ENCODE measurements around the gene INTS11. TPM values are rescaled to one million over a fixed set of nuclear protein-coding genes. Genes with fewer than 3 reads are reported as not detected.
A peak's percentile ranks its signal among the peaks of the same experiment; 100 is the strongest.

INTS11 gene
- polyA plus RNA-seq (2013, experiment 1 of 2): 73.8 TPM
- 72.0 TPM for polyA plus RNA-seq (2013, experiment 2 of 2)

DNA sequence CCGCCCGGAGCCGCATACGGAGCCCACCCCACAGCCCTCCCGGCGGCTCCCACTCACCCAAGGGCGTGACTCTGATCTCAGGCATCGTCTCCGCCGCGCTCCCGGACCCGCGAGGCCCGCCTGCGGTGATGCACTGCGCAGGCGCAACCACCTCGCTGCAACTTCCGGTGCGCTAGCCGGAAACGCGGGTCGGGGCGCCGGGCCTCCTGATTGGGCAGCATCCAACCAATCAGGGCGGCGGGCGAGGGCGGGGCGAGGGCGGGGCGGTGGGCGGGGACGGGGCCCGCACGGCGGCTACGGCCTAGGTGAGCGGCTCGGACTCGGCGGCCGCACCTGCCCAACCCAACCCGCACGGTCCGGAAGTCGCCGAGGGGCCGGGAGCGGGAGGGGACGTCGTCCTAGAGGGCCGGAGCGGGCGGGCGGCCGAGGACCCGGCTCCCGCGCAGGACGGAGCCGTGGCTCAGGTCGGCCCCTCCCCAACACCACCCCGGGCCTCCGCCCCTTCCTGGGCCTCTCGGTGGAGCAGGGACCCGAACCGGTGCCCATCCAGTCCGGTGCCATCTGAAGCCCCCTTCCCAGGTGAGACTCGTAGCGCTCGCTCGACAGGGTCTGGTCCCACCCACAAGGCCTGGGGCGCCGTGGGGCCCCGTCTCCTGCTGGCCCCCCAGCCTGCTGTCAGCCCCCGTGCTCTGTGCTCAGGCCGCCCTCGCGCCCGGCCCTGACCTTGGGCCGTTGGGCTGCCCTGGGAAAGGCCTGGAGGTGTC lies at the start of gene INTS11, which contains the start of gene CPTP:
TSS of gene INTS11 (minus strand) at position 137 of the 764 bp plus-strand sequence. CDS start at position 85, 52 bp downstream.
TSS of gene CPTP (plus strand) at position 279 of the 764 bp plus-strand sequence. CDS start 2,109 bp downstream, outside the sequence.
- Histone ChIP-seq H3K27me3 (ENCODE audit: control insufficient read depth in 3 of 3, insufficient read depth in 3 of 3, low read depth in 1 of 3, low read length in 3 of 3) (peaks cover 0 to 2% (median 0%) of the 10 kb centered on the region in 3 experiments), H2BK5ac (ENCODE audit: low read length) (peak within 1 kb of the TSS; percentile 94), H3K79me1 (ENCODE audit: low read depth, low read length) (peaks cover 54% of the 10 kb centered on the region), H2BK15ac (ENCODE audit: low read length) (peak within 1 kb of the TSS; percentile 89), H3K4ac (ENCODE audit: low read length) (peak within 1 kb of the TSS; percentile 76), H3K36me3 (replicated peaks in 1 of 2; ENCODE audit: control insufficient read depth in 2 of 2, insufficient read depth in 2 of 2, low read length in 2 of 2) (peaks cover 22 to 62% of the 10 kb centered on the region in 2 donors), H2AK5ac (ENCODE audit: low read depth, low read length) (peak within 1 kb of the TSS; percentile 99), H2BK12ac (ENCODE audit: low read length) (peak within 1 kb of the TSS; percentile 16), H3K14ac (ENCODE audit: low read length) (peak within 1 kb of the TSS; percentile 94), H3K4me3 (ENCODE audit: low read length in 2 of 2) (peak within 1 kb of the TSS; percentile 97 to 99), H3K4me1 (ENCODE audit: control insufficient read depth in 2 of 2, insufficient read depth in 1 of 2, low read depth in 1 of 2, low read length in 2 of 2) (peaks cover 14 to 16% of the 10 kb centered on the region in 2 donors), H3K4me2 (ENCODE audit: insufficient read depth, low read length, poor library complexity, severe bottlenecking) (peak within 1 kb of the TSS; percentile 98), H2BK120ac (ENCODE audit: low read depth, low read length) (peak within 1 kb of the TSS; percentile 72), H3K9me3 (replicated peaks in 1 of 2; ENCODE audit: control insufficient read depth in 2 of 2, insufficient read depth in 1 of 2, low read depth in 1 of 2, low read length in 2 of 2) (peaks cover 0 to 4% of the 10 kb centered on the region in 2 donors), H4K91ac (ENCODE audit: low read depth, low read length, poor library complexity) (no peak within 1 kb of the TSS), H3K23ac (ENCODE audit: low read depth, low read length, poor library complexity) (peak within 1 kb of the TSS; percentile 91), H3K9ac (ENCODE audit: low read depth, low read length, poor library complexity) (peak within 1 kb of the TSS; percentile 97), H3K18ac (ENCODE audit: low read length) (peak within 1 kb of the TSS; percentile 92), H4K8ac (ENCODE audit: low read depth, low read length) (peak within 1 kb of the TSS; percentile 23), H3K27ac (replicated peaks; ENCODE audit: low read length) (no peak within 1 kb of the TSS), H2AFZ (ENCODE audit: low read length) (peak within 1 kb of the TSS; percentile 93)
- WGBS, 2 donors (ENCODE audit: extremely low coverage in 2 of 2, insufficient read length in 2 of 2, insufficient replicate concordance in 1 of 2): no CpG with 5 or more reads among the region's 84 CpGs
- DNase-seq (ENCODE audit: low spot score): peak; percentile 89

GRCh38 chr1:1373815-1374588 lies 49.5 kb upstream of the INTS11 start:
- Histone ChIP-seq H3K36me3 (replicated peaks in 1 of 2; ENCODE audit: control insufficient read depth in 2 of 2, insufficient read depth in 2 of 2, low read length in 2 of 2) (peaks cover 14 to 15% of the 10 kb centered on the region in 2 donors), H3K4me1 (ENCODE audit: control insufficient read depth in 2 of 2, insufficient read depth in 1 of 2, low read depth in 1 of 2, low read length in 2 of 2) (peaks cover 13 to 17% of the 10 kb centered on the region in 2 donors)
- WGBS, 2 donors (ENCODE audit: extremely low coverage in 2 of 2, insufficient read length in 2 of 2, insufficient replicate concordance in 1 of 2): no CpG with 5 or more reads among the region's 52 CpGs

GRCh38 chr1:1373051-1373814 lies 48.8 kb upstream of the INTS11 start:
- H3K18ac ChIP-seq (ENCODE audit: low read length): no peak overlapping the region
- peaks cover 13 to 17% of the 10 kb centered on the region in 2 donors for H3K4me1 ChIP-seq (ENCODE audit: control insufficient read depth in 2 of 2, insufficient read depth in 1 of 2, low read depth in 1 of 2, low read length in 2 of 2)
- peaks cover 14 to 15% of the 10 kb centered on the region in 2 donors for H3K36me3 ChIP-seq (replicated peaks in 1 of 2; ENCODE audit: control insufficient read depth in 2 of 2, insufficient read depth in 2 of 2, low read length in 2 of 2)
- no peak overlapping the region for H4K8ac ChIP-seq (ENCODE audit: low read depth, low read length)
- H2BK120ac ChIP-seq (ENCODE audit: low read depth, low read length): no peak overlapping the region
- no CpG with 5 or more reads among the region's 26 CpGs for WGBS, 2 donors (ENCODE audit: extremely low coverage in 2 of 2, insufficient read length in 2 of 2, insufficient replicate concordance in 1 of 2)
- no peak overlapping the region for H3K9ac ChIP-seq (ENCODE audit: low read depth, low read length, poor library complexity)
- no peak overlapping the region for H3K4me2 ChIP-seq (ENCODE audit: insufficient read depth, low read length, poor library complexity, severe bottlenecking)
- H2BK12ac ChIP-seq (ENCODE audit: low read length): no peak overlapping the region
- no peaks in the 10 kb centered on the region for H3K27me3 ChIP-seq (ENCODE audit: control insufficient read depth in 3 of 3, insufficient read depth in 3 of 3, low read depth in 1 of 3, low read length in 3 of 3)
- no peak overlapping the region for H2AFZ ChIP-seq (ENCODE audit: low read length)
- H3K79me1 ChIP-seq (ENCODE audit: low read depth, low read length): peaks cover 26% of the 10 kb centered on the region
- H3K4me3 ChIP-seq (ENCODE audit: low read length in 2 of 2): peak overlapping the region in 1 of 2 donors; percentile 95
- H3K9me3 ChIP-seq (replicated peaks in 1 of 2; ENCODE audit: control insufficient read depth in 2 of 2, insufficient read depth in 1 of 2, low read depth in 1 of 2, low read length in 2 of 2): no peaks in the 10 kb centered on the region
- H3K23ac ChIP-seq (ENCODE audit: low read depth, low read length, poor library complexity): no peak overlapping the region
- no peak overlapping the region for H3K4ac ChIP-seq (ENCODE audit: low read length)
- DNase-seq (ENCODE audit: low spot score): no peak
- H2AK5ac ChIP-seq (ENCODE audit: low read depth, low read length): peak overlapping the region; percentile 28
- H3K27ac ChIP-seq (replicated peaks; ENCODE audit: low read length): no peak overlapping the region
- no peak overlapping the region for H3K14ac ChIP-seq (ENCODE audit: low read length)
- H4K91ac ChIP-seq (ENCODE audit: low read depth, low read length, poor library complexity): no peak overlapping the region
- H2BK15ac ChIP-seq (ENCODE audit: low read length): no peak overlapping the region
- H2BK5ac ChIP-seq (ENCODE audit: low read length): no peak overlapping the region

More at GRCh38 chr1:1373815-1374588, 49.5 kb upstream of the INTS11 start:
- Histone ChIP-seq H2BK5ac (ENCODE audit: low read length) (peak overlapping the region; percentile 87), H4K8ac (ENCODE audit: low read depth, low read length) (no peak overlapping the region), H2BK120ac (ENCODE audit: low read depth, low read length) (peak overlapping the region; percentile 91), H3K27me3 (ENCODE audit: control insufficient read depth in 3 of 3, insufficient read depth in 3 of 3, low read depth in 1 of 3, low read length in 3 of 3) (no peaks in the 10 kb centered on the region), H4K91ac (ENCODE audit: low read depth, low read length, poor library complexity) (no peak overlapping the region), H2BK12ac (ENCODE audit: low read length) (no peak overlapping the region), H3K18ac (ENCODE audit: low read length) (peak overlapping the region; percentile 97), H3K79me1 (ENCODE audit: low read depth, low read length) (peaks cover 26% of the 10 kb centered on the region), H3K23ac (ENCODE audit: low read depth, low read length, poor library complexity) (peak overlapping the region; percentile 98), H2AK5ac (ENCODE audit: low read depth, low read length) (peak overlapping the region; percentile 95), H3K9me3 (replicated peaks in 1 of 2; ENCODE audit: control insufficient read depth in 2 of 2, insufficient read depth in 1 of 2, low read depth in 1 of 2, low read length in 2 of 2) (no peaks in the 10 kb centered on the region), H2AFZ (ENCODE audit: low read length) (no peak overlapping the region), H3K4me2 (ENCODE audit: insufficient read depth, low read length, poor library complexity, severe bottlenecking) (peak overlapping the region; percentile 96), H3K27ac (replicated peaks; ENCODE audit: low read length) (no peak overlapping the region), H2BK15ac (ENCODE audit: low read length) (peak overlapping the region; percentile 81), H3K9ac (ENCODE audit: low read depth, low read length, poor library complexity) (peak overlapping the region; percentile 94), H3K4ac (ENCODE audit: low read length) (no peak overlapping the region), H3K4me3 (ENCODE audit: low read length in 2 of 2) (peak overlapping the region; percentile 95 to 98), H3K14ac (ENCODE audit: low read length) (peak overlapping the region; percentile 56)
- DNase-seq (ENCODE audit: low spot score): no peak
